DND-41 (cell line): ENCODE measurements around the gene ZCCHC24.

ENCODE experiments used
- CTCF ChIP-seq: IDR thresholded peaks from 2 replicates; pipeline ENCODE4 v1.5.1; 2012; ENCODE audit warnings: borderline replicate concordance, low read length, moderate library complexity, mild to moderate bottlenecking; ENCODE audit not compliant: poor library complexity, severe bottlenecking; ENCODE audit errors: extremely low read depth
- EZH2 ChIP-seq: IDR thresholded peaks from 3 replicates; pipeline ENCODE4 v1.6.1; 2012; ENCODE audit warnings: borderline replicate concordance, low read depth, mild to moderate bottlenecking, moderate library complexity, low read length, inconsistent platforms; ENCODE audit not compliant: severe bottlenecking

- TF ChIP-seq EZH2 (no peak), CTCF (no peak)
Observed at GRCh38 chr10:79435271-79436065, 10.0 kb downstream of the ZCCHC24 start.
